ENCODE data around the gene LPIN1. TPM values are rescaled to one million over a fixed set of nuclear protein-coding genes. Genes with fewer than 3 reads are reported as not detected.

LPIN1 gene
- total RNA-seq, 1 experiment from 2014 or later: 11.9 TPM

DNA sequence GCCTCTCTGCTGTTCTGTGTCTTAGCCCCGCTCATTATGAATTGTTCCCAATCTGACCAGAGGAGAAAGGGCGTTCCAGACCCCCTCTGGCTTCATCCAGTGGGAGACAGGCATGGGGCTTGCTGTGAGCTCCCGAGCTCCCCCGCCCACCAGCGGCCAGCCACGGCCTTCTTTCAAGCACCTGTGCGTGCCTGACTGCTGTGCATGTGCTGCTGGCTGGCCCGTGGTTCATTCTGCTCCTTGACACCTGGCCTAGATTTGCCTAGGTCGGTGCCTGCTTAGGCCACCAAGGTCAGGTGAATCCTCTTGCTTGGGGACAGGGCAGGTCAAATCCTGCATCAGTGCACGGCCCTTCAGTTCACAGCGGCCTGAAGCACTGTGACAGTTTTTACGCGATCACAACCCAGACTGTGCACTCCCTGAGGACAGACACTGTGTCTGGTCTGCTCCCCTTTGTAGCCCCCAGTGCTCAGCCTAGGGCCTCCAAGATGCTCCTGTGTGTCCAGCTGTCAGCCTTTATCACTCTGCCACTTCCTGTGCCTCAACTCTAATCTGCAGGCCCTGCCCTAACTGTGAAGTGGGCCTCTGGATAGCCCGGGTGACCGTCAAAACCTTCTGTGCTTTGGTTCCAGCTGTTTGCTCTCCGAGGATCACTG, 3.6 kb upstream of the LPIN1 start:
- DNase-seq (ENCODE audit: extremely low read depth, low read depth): no peak

GRCh38 chr2:11743366-11743765, 3.1 kb upstream of the LPIN1 start:
- DNase-seq (ENCODE audit: extremely low read depth, low read depth): no peak

DNA sequence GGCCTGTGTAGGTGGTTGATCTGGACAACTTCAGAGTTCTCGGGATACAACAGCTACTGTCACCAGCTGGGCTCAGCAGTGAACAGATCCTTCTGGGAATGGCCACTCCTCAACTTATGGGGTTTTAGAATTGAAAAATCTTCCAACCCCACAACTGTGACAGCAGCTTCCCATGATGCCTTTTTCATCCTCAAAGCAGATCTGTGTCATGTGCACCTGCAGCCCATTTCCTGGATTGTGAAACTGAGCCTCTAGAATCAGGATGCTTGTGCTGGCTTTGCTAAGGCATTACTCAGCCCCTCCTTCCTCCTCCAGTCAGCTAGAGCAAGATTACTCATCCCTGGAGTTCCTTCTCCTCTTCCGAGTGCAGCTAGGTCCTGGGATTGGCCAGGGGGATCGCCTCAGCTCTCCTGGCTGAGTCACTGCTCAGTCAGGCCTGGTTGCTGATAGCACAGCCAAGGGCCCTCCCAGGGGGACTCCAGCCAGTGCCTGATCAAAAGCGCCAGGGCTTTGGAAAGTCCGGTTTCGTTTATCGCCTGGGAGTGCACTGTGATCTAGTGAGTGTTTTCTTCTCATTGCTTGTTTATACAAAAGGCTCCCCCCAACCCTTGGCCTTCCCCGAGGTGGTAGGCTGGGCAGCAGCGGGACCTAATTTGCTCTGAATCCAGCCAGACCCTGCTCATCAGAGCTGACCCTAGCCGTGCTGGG, 2.4 kb upstream of the LPIN1 start:
- DNase-seq (ENCODE audit: extremely low read depth, low read depth): peak; percentile 98

DNA sequence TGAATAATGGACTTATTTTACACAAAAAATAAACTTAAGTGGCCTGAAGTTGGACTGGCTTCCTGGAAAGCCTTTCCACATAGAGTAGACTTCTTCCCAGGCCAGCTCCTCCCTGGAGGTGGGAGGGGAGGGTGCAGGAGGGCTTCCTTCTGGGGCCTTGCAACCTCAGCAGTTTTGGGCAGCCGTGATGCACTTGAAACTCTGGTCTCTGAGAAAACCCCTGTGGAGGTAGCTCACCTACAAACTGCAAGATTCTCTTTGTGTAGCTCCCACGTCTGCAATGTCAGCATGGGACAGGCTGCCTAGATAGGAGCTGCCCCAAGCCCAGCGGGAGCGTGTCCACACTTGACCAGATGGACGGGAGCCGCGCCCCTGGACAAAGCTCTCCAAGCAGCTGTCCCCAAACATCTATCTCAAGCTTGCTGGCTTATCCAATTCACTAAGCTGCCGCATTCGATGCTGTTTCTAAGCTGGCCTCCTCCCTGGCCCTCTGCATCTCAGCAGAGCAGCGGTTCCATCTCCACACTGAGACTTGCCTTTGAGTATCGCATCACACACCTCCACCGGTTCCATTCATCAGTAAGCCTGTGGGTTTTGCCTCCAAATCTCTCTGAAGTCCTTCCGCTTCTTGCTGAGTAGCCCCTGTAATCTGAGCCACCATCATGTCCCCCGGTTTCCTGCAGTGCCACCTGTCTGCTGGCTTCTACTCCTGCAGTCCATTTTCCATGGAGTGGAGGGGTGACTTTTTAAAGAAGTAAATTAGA, 1.6 kb upstream of the LPIN1 start:
- DNase-seq (ENCODE audit: extremely low read depth, low read depth): no peak

DNA sequence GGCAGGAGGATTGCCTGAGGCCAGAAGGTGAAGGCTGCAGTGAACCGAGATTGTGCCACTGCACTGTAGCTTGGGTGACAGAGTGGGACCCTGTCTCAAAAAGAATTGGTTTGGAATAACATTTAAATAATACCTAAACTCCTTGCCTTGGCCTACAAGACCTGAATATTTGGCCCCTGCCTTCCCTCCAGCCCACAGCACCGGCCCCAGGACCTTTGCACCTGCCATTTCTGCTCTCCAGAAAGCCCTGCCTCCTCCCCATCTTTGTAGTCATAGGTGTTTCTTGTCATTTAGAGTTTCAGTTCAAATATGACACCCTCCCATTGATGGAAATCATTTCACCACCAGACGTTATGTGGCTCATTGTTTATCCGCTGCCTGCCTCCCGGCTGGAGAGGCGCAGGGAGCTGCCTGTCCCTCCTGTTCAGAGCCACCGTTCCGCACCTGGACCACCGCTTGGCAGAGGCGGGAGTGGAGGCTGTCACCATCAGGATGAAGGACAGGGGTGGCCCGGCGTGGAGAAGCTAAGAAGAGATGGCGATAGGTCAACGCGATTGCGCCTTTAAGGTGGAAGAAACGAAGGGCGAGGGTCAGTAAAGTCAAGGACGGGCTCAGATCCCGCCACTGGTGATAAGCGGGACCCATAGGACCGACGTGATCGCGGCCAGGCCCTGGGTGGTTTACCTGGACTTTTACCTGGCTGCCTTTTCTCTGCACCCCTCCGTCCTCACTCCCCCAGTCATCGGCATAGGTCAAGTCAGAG, 638 bp upstream of the LPIN1 start:
- no peak for DNase-seq (ENCODE audit: extremely low read depth, low read depth)

DNA sequence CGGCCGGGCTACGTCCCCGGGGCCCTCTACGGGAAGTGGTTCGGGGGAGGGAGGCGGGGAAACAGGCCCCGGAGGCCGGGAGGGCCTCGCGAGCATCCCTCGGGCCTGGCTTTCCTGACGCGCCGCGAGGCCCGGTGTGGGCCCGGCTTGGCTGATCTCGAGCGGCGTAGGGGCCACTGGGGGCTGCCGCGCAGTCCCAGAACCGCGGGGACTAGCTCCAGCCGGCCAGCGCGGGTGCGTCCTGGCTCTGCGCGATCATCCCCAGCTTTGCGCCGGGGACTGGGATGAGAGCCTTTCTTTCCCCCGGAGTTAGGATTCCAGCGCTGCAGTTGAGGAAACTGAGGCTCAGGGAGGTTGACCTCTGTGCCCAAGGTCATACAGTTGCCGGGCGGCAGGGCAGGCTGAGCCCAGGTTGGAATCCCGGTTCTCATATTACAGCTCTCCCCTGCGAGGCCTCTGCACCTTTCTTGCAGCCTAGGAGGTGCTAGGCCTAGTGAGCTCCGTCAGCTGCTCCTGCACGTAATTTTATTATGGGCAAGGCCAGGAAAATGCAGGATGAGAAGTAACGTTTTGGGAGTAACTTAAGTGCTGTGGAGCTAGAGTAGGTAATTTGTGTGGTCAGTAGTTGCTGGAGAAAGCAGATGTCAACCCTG, 501 bp downstream of the LPIN1 start:
- DNase-seq (ENCODE audit: extremely low read depth, low read depth): no peak

- DNase-seq (ENCODE audit: extremely low read depth, low read depth): no peak
Observed at GRCh38 chr2:11748018-11748860, 1.8 kb downstream of the LPIN1 start.

GRCh38 chr2:11748861-11749645, 2.6 kb downstream of the LPIN1 start:
- DNase-seq (ENCODE audit: extremely low read depth, low read depth): no peak

DNA sequence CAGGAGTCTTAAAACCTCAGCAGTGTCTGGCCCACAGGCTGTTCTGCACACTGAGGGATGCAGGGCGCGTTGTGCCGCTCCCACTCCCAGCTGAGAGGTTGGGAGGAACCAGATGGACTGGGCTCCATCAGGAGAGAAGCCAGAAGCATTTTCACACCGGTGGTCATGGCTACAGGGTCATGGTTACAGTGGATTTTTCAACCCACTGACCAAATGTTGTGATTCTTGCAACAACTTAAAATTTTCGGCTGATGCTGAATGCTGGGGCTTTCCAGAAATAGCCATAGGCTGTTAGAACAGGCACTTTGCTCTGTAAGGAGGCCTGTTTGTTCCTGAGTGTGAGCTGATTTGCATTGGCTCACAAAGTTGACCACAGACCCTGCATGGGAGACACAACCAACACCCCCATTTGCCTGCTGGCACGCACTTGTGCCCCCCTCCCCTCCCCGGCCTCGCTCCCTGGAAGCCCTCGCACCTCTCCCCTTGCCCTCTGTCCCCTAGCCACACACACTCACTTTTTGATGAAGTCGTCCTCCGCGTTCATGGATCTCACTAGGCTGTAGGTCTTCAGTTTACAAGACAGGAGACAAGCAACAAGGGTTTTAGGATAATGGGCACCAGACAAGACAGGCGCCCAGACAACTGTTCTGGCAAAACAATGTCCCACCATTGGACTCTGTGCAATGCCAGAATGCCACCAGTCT, 3.4 kb downstream of the LPIN1 start:
- no peak for DNase-seq (ENCODE audit: extremely low read depth, low read depth)

GRCh38 chr2:11750422-11750821, 4.0 kb downstream of the LPIN1 start:
- DNase-seq (ENCODE audit: extremely low read depth, low read depth): no peak

GRCh38 chr2:11750917-11751316, 4.5 kb downstream of the LPIN1 start:
- DNase-seq (ENCODE audit: extremely low read depth, low read depth): no peak

DNA sequence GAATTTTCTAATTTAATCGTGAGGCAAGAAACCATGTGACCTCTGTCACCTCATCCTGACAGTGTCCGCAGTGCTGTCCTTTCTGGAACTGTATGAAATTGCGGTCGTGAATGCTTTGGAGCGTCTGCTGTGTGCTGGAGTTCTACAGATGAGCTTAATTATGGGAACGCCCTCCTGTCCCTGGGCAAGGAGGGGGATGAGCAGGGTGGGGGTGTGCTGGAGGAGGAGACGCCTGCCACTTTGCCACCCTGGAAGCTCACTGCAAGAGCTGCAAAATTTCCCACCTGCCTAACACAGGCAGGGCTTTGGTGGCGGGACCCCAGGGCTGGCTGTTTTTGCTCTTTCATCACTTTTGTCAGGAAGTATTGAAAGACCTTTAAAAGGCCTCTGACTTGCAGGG, 6.5 kb downstream of the LPIN1 start:
- no peak for DNase-seq (ENCODE audit: extremely low read depth, low read depth)

DNA sequence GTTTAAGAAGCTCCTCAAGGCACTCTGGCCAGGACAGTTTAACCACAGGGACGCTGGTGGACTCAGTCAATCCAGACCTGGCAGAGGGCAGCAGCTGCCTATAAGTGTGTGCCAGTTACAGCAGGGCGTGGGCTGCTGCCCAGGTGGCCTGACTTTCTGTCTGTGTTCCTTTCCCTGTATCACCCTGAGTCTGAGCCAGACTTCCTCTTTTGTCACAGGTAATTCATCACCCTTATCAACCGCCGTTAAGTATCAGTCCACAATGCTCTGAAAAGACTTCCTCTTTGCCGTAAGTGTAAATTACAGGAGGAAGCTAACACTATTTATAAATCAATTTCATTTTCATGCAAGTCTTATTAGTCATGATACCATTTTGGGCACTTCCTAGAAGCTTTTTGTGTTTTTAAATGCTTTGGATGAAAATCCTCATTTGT, 7.0 kb downstream of the LPIN1 start:
- DNase-seq (ENCODE audit: extremely low read depth, low read depth): no peak

DNA sequence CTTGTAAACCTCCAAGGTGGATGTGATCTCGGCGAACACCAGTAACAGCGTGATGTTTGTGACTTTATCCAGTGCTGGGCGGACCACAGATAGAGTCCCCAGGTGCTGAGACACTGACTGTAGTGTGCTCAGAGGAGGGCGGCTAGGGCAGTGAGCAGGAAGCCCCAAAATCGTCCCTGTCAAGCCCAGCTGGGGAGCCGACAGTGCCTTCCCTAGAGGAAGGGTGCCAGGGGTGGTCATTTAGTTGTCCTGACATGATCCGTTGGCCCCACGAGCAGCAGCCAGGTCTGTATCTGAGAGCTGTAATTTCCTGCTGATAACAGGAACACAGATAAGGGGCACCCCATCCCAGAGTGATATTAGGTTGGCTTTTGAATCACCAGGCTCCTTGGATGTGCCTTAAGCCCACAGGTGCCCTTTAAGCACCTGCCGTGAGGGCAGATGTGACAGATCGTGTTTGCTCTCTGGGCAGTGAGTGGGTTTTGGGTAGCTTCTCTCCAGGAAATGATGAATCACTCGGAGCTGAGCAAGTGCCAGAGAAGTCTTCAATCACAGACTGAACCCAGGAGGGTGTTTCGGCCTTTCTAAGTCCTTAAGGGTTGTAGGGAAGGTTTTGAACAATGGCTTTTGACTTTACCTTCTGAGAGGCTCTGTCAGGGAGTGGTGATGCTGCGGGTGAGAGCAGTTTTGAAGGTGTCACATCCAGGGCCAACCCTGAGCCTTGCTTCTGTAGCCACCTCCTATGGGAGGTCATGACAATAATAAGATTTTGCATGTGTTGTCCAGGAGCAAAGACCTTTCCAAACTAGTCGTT, 7.7 kb downstream of the LPIN1 start:
- no peak for DNase-seq (ENCODE audit: extremely low read depth, low read depth)

DNA sequence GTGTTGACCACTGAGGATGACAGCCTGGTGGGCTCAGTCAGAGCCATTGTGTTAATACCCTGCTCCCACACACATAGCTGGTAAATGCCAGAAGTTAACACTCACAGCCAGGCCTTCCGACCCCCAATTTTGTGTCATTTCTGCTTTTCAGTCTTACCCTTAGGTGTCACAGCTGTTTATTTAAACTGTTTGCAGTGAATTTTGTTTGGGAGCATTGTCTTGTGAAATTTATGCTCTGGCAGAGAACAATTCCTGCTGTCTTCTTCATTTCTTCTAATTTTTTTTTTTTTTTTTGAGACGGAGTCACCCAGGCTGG, 8.2 kb downstream of the LPIN1 start:
- no peak for DNase-seq (ENCODE audit: extremely low read depth, low read depth)

- DNase-seq (ENCODE audit: extremely low read depth, low read depth): no peak
Observed at GRCh38 chr2:11757101-11757500, 10.7 kb downstream of the LPIN1 start.

DNA sequence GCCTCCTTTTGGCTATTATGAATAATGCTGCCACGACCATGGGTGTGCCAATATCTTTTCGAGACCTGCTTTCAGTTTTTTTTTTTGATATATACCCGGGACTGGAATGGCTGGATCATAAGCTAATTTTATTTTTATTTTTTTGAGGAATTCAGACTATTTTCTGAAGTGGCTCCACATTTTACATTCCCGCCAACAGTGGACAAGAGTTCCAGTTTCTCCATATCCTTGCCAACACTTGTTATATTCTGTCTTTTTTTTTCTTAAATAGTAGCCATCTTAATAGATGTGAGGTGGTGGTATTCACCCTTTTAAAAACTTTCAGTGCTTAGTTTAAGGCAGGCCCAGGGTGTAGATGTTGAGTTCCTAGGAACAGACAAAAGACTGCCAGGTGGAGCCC, 11.8 kb downstream of the LPIN1 start:
- DNase-seq (ENCODE audit: extremely low read depth, low read depth): no peak

GRCh38 chr2:11758647-11759046, 12.2 kb downstream of the LPIN1 start:
- DNase-seq (ENCODE audit: extremely low read depth, low read depth): no peak
